ENCODE results near the gene MSH6. TPM values are rescaled to one million over a fixed set of nuclear protein-coding genes. Genes with fewer than 3 reads are reported as not detected.

Gene MSH6
- total RNA-seq, 1 experiment from 2014 or later, result 280 TPM

GRCh38 chr2:47801118-47801517 lies 18.2 kb downstream of the MSH6 start:
- Histone ChIP-seq H3K9me3 (replicated peaks) (no peaks in the 10 kb centered on the region), H3K4me3 (no peak overlapping the region), H3K27ac (no peak overlapping the region), H3K27me3 (no peaks in the 10 kb centered on the region), H3K4me1 (no peaks in the 10 kb centered on the region), H3K36me3 (peaks cover 100% of the 10 kb centered on the region)
- no peak for DNase-seq

- no peak overlapping the region for H3K4me3 ChIP-seq
- H3K9me3 ChIP-seq (replicated peaks), result no peaks in the 10 kb centered on the region
- DNase-seq, result no peak
- H3K27ac ChIP-seq, result no peak overlapping the region
- no peaks in the 10 kb centered on the region for H3K27me3 ChIP-seq
- H3K4me1 ChIP-seq, result no peaks in the 10 kb centered on the region
- H3K36me3 ChIP-seq, result peaks cover 100% of the 10 kb centered on the region
Measured at GRCh38 chr2:47803363-47803762, 20.4 kb downstream of the MSH6 start.

GRCh38 chr2:47803770-47804169 lies 20.8 kb downstream of the MSH6 start:
- H3K36me3 ChIP-seq, result peaks cover 100% of the 10 kb centered on the region
- no peak for DNase-seq
- no peak overlapping the region for H3K27ac ChIP-seq
- no peaks in the 10 kb centered on the region for H3K9me3 ChIP-seq (replicated peaks)
- H3K27me3 ChIP-seq, result no peaks in the 10 kb centered on the region
- H3K4me3 ChIP-seq, result no peak overlapping the region
- H3K4me1 ChIP-seq, result no peaks in the 10 kb centered on the region

GRCh38 chr2:47805850-47806249 lies 22.9 kb downstream of the MSH6 start:
- no peaks in the 10 kb centered on the region for H3K9me3 ChIP-seq (replicated peaks)
- H3K4me3 ChIP-seq, result no peak overlapping the region
- H3K36me3 ChIP-seq, result peaks cover 99% of the 10 kb centered on the region
- no peak overlapping the region for H3K27ac ChIP-seq
- H3K4me1 ChIP-seq, result no peaks in the 10 kb centered on the region
- H3K27me3 ChIP-seq, result no peaks in the 10 kb centered on the region
- DNase-seq, result no peak

GRCh38 chr2:47808614-47809013 lies 25.7 kb downstream of the MSH6 start:
- no peak for DNase-seq

GRCh38 chr2:47809903-47810302 lies 27.0 kb downstream of the MSH6 start:
- Histone ChIP-seq H3K27me3 (no peaks in the 10 kb centered on the region), H3K4me3 (no peak overlapping the region), H3K36me3 (peaks cover 77% of the 10 kb centered on the region), H3K27ac (no peak overlapping the region), H3K9me3 (replicated peaks) (no peaks in the 10 kb centered on the region), H3K4me1 (no peaks in the 10 kb centered on the region)
- DNase-seq, result no peak

More at GRCh38 chr2:47808614-47809013, 25.7 kb downstream of the MSH6 start:
- Histone ChIP-seq H3K27me3 (no peaks in the 10 kb centered on the region), H3K36me3 (peaks cover 86% of the 10 kb centered on the region), H3K4me3 (no peak overlapping the region), H3K4me1 (no peaks in the 10 kb centered on the region), H3K27ac (no peak overlapping the region), H3K9me3 (replicated peaks) (no peaks in the 10 kb centered on the region)

- no peak for DNase-seq
- no peaks in the 10 kb centered on the region for H3K4me1 ChIP-seq
- peaks cover 68% of the 10 kb centered on the region for H3K36me3 ChIP-seq
- H3K9me3 ChIP-seq (replicated peaks), result no peaks in the 10 kb centered on the region
- no peak overlapping the region for H3K4me3 ChIP-seq
- no peak overlapping the region for H3K27ac ChIP-seq
- no peaks in the 10 kb centered on the region for H3K27me3 ChIP-seq
Measured at GRCh38 chr2:47810850-47811249, 27.9 kb downstream of the MSH6 start.

GRCh38 chr2:47811668-47812067 lies 28.7 kb downstream of the MSH6 start:
- H3K4me1 ChIP-seq, result no peaks in the 10 kb centered on the region

GRCh38 chr2:47815764-47816163 lies 32.8 kb downstream of the MSH6 start:
- Histone ChIP-seq H3K9me3 (replicated peaks) (no peaks in the 10 kb centered on the region), H3K27ac (no peak overlapping the region), H3K27me3 (no peaks in the 10 kb centered on the region), H3K4me1 (no peaks in the 10 kb centered on the region), H3K4me3 (no peak overlapping the region), H3K36me3 (peaks cover 55% of the 10 kb centered on the region)
- no peak for DNase-seq

More at GRCh38 chr2:47811668-47812067, 28.7 kb downstream of the MSH6 start:
- Histone ChIP-seq H3K27ac (no peak overlapping the region), H3K36me3 (peaks cover 62% of the 10 kb centered on the region), H3K4me3 (no peak overlapping the region), H3K9me3 (replicated peaks) (no peaks in the 10 kb centered on the region), H3K27me3 (no peaks in the 10 kb centered on the region)
- DNase-seq, result peak in 1 of 2 experiments; percentile 16

GRCh38 chr2:47818777-47819176 lies 35.8 kb downstream of the MSH6 start:
- no peak for DNase-seq
- Histone ChIP-seq H3K4me3 (no peak overlapping the region), H3K36me3 (peaks cover 62% of the 10 kb centered on the region), H3K27ac (no peak overlapping the region), H3K27me3 (no peaks in the 10 kb centered on the region), H3K9me3 (replicated peaks) (no peaks in the 10 kb centered on the region), H3K4me1 (no peaks in the 10 kb centered on the region)

GRCh38 chr2:47819834-47820233 lies 36.9 kb downstream of the MSH6 start:
- Histone ChIP-seq H3K4me1 (no peaks in the 10 kb centered on the region), H3K27me3 (no peaks in the 10 kb centered on the region), H3K9me3 (replicated peaks) (no peaks in the 10 kb centered on the region), H3K36me3 (peaks cover 60% of the 10 kb centered on the region), H3K27ac (no peak overlapping the region), H3K4me3 (no peak overlapping the region)
- no peak for DNase-seq

GRCh38 chr2:47822518-47822917 lies 39.6 kb downstream of the MSH6 start:
- no peaks in the 10 kb centered on the region for H3K4me1 ChIP-seq
- no peaks in the 10 kb centered on the region for H3K9me3 ChIP-seq (replicated peaks)
- H3K27me3 ChIP-seq, result no peaks in the 10 kb centered on the region
- no peak overlapping the region for H3K27ac ChIP-seq
- H3K36me3 ChIP-seq, result peaks cover 57% of the 10 kb centered on the region
- no peak for DNase-seq
- no peak overlapping the region for H3K4me3 ChIP-seq

GRCh38 chr2:47833516-47833968 lies 50.6 kb downstream of the MSH6 start:
- H3K36me3 ChIP-seq, result peaks cover 85% of the 10 kb centered on the region
- H3K4me1 ChIP-seq, result no peaks in the 10 kb centered on the region
- no peak for DNase-seq
- no peak overlapping the region for H3K27ac ChIP-seq
- no peaks in the 10 kb centered on the region for H3K9me3 ChIP-seq (replicated peaks)
- no peaks in the 10 kb centered on the region for H3K27me3 ChIP-seq
- no peak overlapping the region for H3K4me3 ChIP-seq

- no peaks in the 10 kb centered on the region for H3K27me3 ChIP-seq
- H3K27ac ChIP-seq, result no peak overlapping the region
- no peak overlapping the region for H3K4me3 ChIP-seq
- peaks cover 49% of the 10 kb centered on the region for H3K36me3 ChIP-seq
- no peak for DNase-seq
- no peaks in the 10 kb centered on the region for H3K9me3 ChIP-seq (replicated peaks)
- H3K4me1 ChIP-seq, result no peaks in the 10 kb centered on the region
Measured at GRCh38 chr2:47838249-47838648, 55.3 kb downstream of the MSH6 start.

- H3K27me3 ChIP-seq, result no peaks in the 10 kb centered on the region
- no peaks in the 10 kb centered on the region for H3K9me3 ChIP-seq (replicated peaks)
- no peaks in the 10 kb centered on the region for H3K4me1 ChIP-seq
- peaks cover 46% of the 10 kb centered on the region for H3K36me3 ChIP-seq
- H3K4me3 ChIP-seq, result no peak overlapping the region
- H3K27ac ChIP-seq, result no peak overlapping the region
- no peak for DNase-seq
Measured at GRCh38 chr2:47838686-47839085, 55.7 kb downstream of the MSH6 start.

GRCh38 chr2:47842846-47843245 lies 59.9 kb downstream of the MSH6 start:
- H3K4me1 ChIP-seq, result no peaks in the 10 kb centered on the region
- no peaks in the 10 kb centered on the region for H3K27me3 ChIP-seq
- H3K27ac ChIP-seq, result no peak overlapping the region
- no peak for DNase-seq
- no peaks in the 10 kb centered on the region for H3K9me3 ChIP-seq (replicated peaks)
- H3K4me3 ChIP-seq, result no peak overlapping the region
- peaks cover 12% of the 10 kb centered on the region for H3K36me3 ChIP-seq
